Right forelimb (tissue), 1 donor: ENCODE measurements around the gene KNCN.

Experiments
- DNase-seq: peaks from one replicate; pipeline ENCODE4 v3.0.0-alpha.2; 2018

The KNCN gene

DNA sequence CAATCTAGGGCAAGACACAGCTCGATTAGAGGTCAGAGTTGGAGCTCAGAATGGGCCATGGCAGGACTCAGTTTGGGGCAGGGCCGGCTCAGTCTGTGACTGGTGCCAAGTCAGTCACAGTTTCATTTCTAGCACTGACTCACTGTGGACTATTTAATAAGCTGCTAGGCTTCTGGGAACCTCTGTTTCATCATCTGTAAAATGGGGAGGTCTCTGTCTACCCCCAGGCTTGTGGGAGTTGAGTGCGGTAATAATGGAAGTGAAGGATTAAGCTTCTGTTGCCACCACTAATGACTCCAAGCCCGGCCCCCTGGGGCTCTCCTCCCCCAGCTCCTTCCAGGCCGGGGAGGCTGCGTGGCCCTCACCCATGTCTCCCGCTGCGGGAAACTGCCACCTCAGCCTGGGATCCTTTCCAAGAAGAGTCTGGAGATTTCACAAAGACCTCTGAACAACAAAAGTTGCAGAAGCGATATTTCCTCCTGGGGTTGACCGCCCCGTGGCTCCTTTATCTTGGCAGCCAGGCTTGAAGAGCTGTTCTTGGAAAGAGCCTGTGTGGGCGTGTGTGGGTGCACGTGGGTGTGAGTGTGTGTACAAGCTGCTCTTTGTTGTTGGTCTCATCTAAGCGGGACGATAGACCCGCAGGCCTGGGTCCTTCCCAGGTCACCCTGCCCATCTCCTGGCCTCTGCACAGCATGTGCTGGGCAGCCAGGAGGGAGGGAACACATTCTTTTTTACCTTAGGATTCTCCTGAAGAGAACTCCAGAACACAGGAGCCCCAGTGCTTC, 29.1 kb downstream of the KNCN start:
- no peak for DNase-seq

DNA sequence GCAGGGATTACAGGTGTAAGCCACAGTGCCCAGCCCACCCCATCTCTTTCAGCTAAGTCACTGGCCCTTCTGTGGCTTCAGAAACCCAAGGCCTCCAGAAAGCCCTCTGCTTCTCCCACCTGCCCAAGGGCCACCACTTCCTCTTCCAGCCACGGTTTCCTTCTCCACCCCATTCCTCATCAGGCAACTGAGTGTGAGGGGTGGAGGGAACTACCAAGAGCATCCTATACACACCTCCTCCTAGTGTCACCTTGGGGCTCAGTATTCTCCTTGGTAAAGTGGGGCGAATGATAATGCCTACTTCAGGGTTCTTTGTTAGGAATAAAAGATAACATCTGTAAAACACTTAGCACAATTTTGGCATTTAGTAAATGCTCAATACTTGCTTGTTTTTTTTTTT, 30.0 kb downstream of the KNCN start:
- no peak for DNase-seq

DNA sequence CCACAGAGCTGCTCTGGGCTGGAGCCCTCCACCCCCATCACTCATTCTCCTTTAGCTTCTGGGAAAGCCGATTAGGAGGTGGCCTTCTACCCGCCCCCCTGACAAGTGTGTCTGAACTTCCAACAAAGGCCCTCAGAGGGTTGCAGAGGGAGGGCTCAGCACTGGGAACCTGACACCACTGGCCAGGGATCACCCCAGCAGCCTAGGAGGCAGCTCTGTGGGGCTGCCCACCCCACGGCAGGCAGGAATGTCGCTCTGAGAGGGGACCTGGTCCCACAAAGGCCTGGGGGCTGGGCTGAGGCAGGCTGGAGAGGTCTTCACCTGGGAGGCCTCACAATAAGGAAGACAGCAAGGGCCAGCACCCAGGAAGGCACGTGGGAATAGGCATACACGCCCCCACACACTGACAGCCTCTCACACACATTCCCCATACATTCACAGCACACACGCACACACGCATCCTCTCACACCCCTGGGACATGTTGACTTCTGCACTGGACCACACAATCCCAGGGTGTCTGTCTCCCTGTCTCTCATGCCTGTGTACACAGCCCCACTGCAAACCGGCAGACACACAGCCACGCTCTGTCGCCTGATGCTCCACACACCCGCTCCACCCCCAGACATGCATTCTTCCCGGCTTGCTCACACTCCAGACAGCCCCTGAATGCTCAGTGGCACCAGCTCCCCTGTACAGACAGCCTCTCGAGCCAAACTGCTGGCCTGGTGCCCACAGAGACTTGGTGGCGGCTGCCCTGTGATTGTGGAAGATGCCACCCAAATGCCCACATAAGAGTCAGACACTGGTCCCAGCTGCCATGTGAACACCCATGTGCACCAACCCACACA, 31.2 kb downstream of the KNCN start:
- no peak for DNase-seq

DNA sequence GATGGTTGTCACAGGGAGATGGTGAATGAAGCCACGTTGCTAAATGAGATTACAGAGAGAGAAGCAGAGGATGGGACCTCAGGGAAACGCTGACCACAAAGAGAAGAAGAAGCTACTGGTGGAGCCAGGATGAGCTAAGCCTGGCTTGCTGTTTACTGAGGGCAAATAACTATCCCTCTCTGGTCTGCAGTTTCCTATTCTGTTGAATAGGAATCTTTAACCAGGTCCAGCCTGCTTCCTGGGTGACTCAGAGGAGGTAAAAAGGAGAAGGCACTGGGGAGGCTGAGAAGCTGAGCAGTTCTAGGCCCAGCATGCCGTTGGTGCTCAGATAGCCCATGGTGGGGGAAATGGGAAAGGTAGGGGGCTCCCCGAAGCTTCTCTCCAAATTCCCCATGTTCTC, 32.2 kb downstream of the KNCN start:
- DNase-seq, result no peak

DNA sequence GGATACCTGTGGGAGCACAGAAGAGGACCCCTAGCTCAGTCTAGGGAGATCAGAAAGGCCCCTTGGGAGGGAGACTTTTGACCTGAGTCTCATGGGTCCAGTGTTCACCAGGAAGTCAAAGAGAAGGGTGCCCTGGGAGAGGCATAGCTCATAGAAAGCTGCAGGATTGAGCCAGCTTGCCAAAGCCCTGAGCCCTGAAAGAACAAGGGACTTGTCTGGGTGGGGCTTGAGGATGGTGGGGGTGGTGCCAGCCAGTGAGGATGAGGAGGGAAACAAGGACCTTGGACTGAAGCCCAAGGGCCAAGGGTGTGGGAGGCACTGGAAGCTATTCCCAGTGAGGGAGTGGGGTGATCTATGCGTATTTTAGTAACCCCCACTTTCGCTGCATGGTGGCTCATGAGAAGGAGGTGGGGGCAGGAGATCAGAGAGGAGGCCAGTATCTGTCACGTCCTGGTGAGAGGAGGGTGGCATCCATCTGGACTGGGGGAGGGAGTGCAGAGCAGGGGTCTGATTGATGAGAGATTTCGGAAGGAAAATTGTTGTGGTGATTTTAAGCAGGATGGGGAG, 33.4 kb downstream of the KNCN start:
- DNase-seq, result no peak

DNA sequence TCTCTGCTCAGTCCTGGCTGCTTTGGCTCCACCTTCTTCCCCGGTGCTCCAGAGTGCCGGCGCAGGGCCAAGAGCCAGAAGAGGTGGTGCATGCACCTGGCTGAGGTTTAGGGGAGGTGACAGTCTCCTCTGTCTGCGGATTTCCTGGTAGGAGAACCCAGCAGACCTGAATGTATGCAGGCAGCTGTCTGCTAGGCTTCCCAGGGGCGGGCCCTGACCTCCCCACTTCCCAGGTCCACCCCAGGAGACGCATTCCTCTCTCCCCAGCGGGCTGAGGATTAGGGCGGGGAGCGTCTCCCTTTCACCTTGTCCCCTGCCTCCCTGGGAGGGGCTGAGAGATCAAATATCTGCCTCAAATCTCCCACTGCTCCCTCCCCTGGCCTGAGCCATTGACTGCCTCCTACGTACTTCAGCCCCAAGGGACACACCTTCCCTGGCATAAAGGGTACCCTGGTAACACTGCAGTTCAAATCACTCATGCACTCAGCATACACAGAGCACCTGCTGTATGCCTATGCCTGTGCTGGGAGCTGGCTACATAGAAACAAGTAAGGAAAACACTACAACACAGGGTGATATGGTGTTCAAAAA, 34.3 kb downstream of the KNCN start:
- no peak for DNase-seq

DNA sequence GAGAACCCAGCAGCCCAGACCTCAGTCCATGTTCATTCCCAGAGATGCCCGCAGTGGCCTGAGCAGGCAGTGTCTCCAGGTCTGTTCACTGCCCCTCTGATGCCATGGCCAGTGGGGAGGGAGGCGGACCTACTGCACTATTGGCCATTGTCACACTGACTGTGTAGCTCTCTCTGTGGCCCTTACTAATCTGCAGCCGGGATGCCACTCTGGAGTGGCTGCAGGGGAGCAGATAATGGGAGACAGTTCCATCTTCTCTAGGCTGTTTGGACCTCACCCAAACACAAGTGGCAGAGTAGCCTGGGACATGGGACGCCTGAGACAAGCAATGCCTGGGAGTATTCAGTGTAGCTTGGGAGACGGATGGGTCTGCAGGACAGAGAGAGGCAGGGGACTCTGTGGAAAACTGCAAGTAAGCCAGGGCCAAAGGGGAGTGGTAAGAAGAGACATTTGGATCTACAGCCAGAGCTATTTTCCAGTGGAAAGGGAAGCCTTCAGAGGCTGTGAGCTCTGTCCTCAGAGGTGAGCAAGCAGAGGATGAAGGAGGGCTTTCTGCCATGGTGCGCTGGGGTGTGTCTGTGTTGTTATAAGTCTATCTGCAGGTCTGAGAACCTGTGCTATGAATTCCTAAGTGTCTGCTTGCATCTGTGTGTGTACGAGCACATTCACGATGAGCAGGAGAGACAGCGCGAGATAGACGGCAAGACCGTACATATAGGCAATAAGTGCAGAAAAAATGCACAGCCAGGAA, 35.1 kb downstream of the KNCN start:
- no peak for DNase-seq

DNA sequence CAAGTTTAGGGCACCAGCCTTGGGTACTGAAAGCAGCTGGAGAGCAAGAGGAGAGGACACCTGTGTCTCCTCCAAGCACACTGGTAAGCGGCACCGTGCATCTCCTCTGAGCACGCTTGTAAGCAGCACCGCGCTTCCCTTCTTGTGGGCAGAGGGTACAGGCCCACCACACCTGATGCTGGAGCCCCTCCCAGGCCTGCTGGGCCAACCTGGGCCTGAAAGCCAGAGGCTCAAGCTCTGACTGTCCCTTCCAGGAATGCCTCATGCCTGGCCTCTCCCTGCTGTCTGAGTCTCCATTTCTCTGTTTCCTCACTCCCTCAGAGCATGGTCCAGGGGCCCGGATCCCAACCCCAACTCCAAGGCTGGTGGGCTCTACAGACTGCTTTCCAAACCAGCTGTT, 35.9 kb downstream of the KNCN start:
- DNase-seq, result no peak

DNA sequence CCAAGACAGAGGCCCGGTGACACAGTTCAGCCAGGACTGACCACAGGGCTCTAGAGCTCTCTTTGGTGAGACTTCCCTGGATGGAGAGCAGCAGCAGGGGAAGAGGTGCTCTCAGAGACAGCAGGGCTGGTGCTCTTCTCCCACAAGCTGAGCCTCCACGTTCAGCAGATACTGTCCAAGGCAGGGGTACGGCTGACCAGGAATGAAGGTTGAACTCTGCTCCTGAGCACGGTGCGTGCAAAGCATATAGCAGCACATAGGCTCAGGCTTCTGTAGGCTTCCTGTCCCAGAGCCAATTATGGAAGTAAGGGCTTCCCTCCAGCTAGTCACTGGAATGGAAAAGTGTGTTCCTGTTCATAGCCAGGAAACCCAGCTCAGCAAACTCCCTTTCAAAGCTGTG, 37.9 kb downstream of the KNCN start:
- DNase-seq, result no peak

DNA sequence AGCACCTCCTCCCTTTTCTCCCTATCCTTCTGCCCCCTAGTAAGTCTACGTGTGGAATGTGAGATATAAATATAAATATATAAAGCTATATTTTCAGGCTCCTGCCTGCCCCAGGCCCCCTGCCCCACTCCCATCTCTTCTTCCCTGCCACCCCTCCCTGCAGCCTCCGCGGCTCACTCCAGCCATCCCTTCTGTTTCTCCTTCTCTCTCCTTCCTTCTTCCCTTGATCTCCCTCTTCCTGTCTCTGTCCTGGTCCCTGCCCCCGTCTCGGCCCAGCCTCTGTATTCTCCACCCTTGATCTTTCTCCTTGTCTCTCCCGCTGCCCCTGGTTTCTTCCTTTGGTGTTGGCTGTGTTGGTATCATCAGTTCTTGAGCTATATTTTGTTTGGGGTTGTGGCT, 38.7 kb downstream of the KNCN start:
- DNase-seq, result no peak

DNA sequence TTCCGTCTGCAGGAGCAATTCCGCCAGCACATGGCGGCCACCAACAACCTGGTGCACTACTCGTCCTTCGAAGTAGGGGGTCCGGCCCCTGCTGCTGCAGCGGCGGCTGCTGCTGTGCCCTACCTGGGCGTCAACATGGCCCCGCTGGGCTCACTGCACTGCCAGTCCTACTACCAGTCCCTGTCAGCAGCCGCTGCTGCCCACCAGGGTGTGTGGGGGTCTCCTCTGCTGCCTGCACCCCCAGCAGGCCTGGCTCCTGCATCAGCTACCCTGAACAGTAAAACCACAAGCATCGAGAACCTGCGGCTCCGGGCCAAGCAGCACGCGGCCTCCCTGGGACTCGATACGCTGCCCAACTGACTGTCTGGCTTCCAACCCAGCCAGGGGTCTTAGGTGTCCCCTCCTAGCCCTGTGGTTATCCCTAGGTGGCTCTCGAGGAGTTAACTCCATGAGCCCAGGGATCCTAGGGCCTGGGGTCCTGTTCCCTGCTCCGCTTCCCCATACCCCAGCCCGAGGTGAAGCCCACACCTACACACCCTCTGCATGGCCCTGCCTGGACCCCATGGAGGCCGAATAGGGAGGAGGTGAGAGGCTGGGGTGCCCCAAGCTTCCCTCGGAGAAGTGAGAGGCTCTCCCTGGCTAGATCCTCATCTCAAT, 39.2 kb downstream of the KNCN start:
- DNase-seq, result no peak

DNA sequence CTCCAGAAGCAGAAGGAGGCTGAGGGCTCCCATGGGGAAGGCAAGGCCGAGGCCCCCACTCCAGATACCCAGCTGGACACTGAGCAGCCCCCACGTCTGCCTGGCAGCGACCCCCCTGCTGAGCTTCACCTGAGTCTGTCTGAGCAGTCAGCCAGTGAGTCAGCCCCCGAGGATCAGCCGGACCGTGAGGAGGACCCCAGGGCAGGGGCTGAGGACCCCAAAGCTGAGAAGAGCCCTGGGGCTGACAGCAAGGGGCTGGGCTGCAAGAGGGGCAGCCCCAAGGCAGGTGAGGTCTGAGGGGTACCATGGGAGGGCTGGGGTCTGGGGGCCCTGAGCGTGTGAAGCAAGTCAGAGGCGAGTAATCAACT, 40.5 kb downstream of the KNCN start:
- DNase-seq, result no peak

DNA sequence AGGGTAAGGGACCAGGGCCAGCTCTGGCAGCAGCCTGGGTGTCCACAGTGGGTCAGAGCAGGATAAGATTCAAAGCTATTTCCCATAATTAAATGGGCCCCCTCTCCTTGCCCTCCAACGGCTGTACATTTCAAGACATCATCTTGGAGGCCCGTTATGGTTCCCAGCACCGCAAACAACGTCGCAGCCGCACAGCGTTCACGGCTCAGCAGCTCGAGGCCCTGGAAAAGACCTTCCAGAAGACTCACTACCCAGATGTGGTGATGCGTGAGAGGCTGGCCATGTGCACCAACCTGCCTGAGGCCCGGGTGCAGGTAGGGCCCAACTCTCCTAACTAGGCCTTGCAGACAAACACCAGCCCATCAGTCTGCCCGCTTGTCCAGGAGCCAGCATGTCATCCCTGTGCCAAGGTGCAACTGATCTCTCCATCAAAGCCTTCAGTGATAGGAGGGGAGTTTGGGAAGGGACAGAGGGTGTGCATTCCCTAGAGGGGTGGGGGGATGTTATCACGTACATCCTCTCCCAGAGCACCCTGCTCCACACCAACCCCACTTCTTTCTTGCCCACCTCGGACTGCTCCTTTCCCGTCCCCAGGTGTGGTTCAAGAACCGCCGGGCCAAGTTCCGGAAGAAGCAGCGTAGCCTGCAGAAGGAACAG, 41.0 kb downstream of the KNCN start:
- no peak for DNase-seq

DNA sequence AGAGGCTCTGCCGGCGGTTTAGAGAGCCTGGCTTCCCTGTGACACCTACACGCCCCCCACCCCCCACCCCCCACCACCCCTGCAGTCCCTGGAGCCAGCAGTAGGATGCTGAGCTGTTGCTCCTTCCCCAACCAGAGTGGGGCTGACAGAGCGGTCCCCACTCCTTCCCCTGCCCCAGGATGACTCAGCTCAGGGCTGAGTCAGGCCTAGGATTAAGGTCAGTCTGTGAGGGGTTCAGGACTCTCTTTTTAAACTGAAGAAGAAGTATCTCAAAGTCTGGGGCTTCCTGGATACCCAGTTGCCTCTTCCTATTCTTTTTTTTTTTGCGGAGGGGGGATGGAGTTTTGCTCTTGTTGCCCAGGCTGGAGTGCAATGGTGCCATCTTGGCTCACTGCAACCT, 42.7 kb downstream of the KNCN start:
- DNase-seq, result no peak

DNA sequence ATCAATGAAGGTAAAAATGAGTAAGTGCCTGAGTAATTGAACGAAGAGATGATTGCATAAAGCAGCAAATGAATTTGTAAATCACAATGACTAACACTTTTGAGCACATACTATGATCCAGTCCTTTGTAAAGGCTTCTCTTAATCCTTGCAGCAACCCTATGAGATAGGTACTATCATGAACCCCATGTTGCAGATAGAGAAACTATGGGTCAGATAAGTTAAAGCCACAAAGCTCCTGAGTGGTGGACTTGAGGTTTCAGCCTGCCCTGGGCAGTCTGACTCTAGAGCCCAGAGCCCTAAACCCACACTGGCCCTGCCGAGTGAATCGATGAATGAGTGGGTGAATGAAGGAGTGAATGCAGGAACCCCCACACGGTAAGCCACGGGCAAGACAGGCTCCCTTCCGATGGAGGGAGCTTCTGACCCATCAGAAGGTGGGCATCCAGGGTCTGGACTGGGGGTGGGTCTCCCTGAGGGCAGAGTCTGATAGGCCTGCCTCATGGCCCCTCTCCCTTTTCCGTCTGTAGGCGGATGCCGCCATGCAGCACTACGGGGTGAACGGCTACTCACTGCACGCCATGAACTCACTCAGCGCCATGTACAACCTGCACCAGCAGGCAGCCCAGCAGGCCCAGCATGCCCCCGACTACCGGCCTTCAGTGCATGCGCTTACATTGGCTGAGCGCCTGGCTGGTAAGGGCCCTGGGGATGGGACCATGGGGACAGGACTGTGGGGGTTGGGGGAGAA, 44.8 kb downstream of the KNCN start:
- DNase-seq, result no peak

DNA sequence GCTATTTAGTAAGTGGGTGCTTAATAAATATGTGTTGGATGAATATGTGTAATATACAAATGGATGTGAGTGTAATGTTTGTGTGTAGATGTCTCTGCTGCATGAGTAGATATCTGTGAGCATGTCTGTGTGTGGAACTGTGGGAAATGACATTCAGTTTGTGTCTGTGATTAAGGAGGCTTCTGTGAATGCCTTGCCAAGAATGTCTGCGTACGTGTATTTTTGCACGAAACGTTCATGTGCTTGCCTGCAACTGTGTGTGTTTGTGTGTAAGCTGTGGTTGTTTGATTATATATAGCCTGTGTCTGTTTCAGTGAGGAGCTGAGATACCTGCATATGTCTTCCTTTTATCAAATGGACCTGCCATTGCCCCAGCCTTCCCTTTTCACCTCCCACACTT, 48.0 kb downstream of the KNCN start:
- no peak for DNase-seq

DNA sequence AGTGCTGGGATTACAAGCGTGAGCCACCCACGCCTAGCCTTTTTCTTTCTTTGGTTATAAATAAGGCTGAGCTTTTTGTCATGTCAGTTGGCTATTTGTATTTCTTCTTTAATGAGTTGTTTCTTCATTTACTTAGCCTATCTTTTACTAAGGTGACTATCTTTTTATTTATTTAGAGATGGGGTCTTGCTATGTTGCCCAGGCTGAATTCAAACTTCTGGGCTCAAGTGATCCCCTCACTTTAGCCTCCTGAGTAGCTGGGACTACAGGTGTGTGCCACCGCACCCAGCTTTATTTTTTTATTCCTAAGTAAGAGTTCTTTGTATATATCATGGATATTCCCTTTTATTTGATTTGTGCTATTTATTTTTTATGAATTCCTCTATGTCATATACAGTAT, 49.9 kb downstream of the KNCN start:
- DNase-seq, result no peak

DNA sequence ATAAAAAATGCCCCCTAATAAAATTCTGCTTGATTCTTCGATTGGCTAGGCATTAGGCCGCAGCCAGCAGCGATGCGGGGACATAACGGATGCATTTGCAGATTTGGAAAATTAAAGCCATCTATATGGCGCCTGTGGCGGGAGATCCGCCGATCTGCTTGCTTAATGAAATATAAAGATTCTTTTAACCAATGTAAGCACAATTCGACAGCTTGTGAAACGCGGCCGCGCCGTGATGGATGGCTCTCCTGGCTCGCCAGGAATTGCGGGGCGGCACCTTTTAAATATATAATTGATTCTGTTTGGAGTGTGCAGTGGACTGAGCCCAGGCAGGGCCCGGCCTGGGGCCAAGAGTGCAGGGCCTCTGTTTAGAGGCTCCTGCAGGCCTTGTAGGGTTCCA, 53.8 kb downstream of the KNCN start:
- no peak for DNase-seq

DNA sequence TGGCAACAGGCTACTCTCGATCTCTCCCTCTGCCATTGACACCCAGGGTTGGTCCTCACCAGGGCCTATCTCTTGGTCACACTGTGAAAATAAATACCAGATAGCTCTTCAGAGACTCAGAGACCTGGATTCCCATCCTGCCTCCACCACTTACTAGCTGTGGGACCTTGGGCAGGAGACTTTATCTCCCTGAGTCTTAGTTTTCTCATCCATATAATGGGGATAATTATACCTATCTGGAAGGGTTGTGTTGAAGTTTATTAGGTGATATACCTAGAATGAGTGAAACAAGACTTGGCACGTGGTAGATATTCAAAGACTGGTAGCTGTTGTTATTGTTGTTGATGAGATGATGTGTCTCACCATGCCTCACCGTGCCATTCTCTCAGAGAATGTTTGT, 54.4 kb downstream of the KNCN start:
- no peak for DNase-seq

DNA sequence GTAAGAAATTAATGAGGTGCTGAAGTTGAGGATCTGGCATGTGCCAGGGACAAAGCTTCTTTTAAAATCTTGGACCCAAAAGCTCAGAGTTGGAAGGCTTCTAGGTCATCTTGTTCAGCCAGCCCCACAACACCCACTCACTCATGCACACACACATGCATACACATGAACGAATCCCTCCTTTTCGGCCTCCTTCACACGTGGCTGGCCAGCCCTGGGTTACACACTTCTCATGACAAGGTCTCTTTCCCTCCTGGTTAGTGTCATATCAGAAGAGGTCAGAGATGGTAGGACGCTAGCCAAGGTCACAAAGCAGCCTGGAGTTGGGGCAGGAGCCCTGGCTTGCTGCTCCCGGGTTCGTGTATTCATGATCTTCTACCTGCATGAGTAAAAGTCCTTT, 54.9 kb downstream of the KNCN start:
- DNase-seq, result no peak

DNA sequence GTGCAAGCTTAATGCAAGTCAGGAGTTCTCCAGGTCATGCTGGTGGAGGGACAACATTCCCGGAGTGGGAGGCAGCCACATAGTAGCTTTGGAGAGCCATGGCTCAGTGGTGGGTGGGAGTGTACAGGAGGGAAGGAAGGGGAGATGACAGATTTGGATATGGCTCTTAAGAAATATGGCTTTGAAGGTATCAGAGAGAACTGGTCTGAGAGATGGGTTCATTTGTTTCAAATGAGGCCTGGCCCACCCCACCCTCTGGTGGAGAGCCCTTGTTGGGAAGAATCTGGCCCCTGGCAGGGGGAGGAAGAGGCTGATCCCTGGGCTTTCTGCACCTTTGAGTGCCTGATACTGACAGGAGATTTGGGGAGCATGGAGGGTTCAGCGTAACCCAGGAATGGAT, 55.7 kb downstream of the KNCN start:
- no peak for DNase-seq
